Bronchial epithelial cell (primary cell): ENCODE measurements around the gene NHERF1. TPM values are rescaled to one million over a fixed set of nuclear protein-coding genes. Genes with fewer than 3 reads are reported as not detected.

Experiments used
- DNase-seq: peaks from one replicate; pipeline ENCODE4 v3.0.0-alpha.2; 2010; ENCODE audit warnings: low read depth
- FAIRE-seq: peaks from 2 replicates; lab custom pipeline; 2011; peaks lifted over from hg19 to GRCh38; lab: Jason Lieb, UNC
- H3K27me3 ChIP-seq: 2 replicates; pipeline ENCODE4 v1.5.1; 2011; ENCODE audit warnings: low read length; ENCODE audit not compliant: control insufficient read depth, insufficient read depth
- H3K36me3 ChIP-seq: 2 replicates; pipeline ENCODE4 v1.5.1; 2011; ENCODE audit warnings: low read length; ENCODE audit not compliant: control insufficient read depth, insufficient read depth
- H3K4me3 ChIP-seq: 2 replicates; pipeline ENCODE4 v1.5.1; 2011; ENCODE audit warnings: mild to moderate bottlenecking, low read depth, low read length, control low read depth
- total RNA-seq: library from RNA; depleted of rRNA; stranded (reverse); fragments of >200 nt; gene quantifications from 2 replicates; pipeline ENCODE4 v1.2.1, GENCODE V29; 2014
- TF ChIP-seq, protein P1 (sequence below): IDR thresholded peaks from 2 replicates; pipeline ENCODE4 v1.5.1; 2011; ENCODE audit warnings: mild to moderate bottlenecking, moderate library complexity, low read length, control low read depth, inconsistent platforms; ENCODE audit not compliant: insufficient read depth, severe bottlenecking

The NHERF1 gene
- total RNA-seq, 1 donor from 2014 or later = 35.3 TPM

DNA sequence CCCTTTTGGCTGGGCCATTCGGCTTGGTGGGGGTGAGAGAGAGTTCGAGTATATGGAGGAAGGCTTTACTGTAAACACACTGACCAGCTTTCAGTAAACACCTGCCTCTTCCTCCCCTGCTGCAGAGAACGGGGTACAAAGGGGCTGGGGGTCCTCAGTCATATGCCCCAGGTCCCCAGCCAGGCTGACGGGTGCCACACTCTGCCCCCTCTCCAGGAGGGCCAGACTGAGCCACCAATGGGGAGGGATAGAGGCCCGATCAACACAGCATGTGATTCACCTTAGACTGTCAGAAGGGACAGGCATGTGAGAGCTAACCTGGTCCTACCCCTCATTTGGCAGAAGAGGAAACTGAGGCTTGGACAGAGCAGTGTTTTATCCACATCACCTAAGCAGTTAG, 13.0 kb downstream of the NHERF1 start:
- H3K27me3 ChIP-seq = no peaks in the 10 kb centered on the region
- DNase-seq (no peak), FAIRE-seq (peak; percentile 23)
- TF ChIP-seq, protein P1, sequence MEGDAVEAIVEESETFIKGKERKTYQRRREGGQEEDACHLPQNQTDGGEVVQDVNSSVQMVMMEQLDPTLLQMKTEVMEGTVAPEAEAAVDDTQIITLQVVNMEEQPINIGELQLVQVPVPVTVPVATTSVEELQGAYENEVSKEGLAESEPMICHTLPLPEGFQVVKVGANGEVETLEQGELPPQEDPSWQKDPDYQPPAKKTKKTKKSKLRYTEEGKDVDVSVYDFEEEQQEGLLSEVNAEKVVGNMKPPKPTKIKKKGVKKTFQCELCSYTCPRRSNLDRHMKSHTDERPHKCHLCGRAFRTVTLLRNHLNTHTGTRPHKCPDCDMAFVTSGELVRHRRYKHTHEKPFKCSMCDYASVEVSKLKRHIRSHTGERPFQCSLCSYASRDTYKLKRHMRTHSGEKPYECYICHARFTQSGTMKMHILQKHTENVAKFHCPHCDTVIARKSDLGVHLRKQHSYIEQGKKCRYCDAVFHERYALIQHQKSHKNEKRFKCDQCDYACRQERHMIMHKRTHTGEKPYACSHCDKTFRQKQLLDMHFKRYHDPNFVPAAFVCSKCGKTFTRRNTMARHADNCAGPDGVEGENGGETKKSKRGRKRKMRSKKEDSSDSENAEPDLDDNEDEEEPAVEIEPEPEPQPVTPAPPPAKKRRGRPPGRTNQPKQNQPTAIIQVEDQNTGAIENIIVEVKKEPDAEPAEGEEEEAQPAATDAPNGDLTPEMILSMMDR = no peak
- H3K4me3 ChIP-seq = no peak overlapping the region
- peaks cover 8% of the 10 kb centered on the region for H3K36me3 ChIP-seq

DNA sequence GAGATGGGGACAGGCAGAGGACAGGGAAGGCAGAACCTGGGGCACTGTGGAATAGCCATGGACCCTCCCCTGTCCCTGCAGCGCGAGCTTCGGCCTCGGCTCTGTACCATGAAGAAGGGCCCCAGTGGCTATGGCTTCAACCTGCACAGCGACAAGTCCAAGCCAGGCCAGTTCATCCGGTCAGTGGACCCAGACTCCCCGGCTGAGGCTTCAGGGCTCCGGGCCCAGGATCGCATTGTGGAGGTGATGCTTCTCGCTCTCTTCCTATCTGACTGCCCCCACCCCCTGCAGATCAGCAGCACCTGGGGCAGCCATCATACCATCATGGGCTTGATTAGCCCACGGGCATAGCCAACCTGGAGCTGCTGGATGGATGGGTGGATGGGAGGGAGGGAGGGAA, 13.5 kb downstream of the NHERF1 start:
- TF ChIP-seq, protein P1 = no peak
- H3K4me3 ChIP-seq = no peak overlapping the region
- FAIRE-seq = no peak
- H3K27me3 ChIP-seq = no peaks in the 10 kb centered on the region
- no peak for DNase-seq
- peaks cover 9% of the 10 kb centered on the region for H3K36me3 ChIP-seq

DNA sequence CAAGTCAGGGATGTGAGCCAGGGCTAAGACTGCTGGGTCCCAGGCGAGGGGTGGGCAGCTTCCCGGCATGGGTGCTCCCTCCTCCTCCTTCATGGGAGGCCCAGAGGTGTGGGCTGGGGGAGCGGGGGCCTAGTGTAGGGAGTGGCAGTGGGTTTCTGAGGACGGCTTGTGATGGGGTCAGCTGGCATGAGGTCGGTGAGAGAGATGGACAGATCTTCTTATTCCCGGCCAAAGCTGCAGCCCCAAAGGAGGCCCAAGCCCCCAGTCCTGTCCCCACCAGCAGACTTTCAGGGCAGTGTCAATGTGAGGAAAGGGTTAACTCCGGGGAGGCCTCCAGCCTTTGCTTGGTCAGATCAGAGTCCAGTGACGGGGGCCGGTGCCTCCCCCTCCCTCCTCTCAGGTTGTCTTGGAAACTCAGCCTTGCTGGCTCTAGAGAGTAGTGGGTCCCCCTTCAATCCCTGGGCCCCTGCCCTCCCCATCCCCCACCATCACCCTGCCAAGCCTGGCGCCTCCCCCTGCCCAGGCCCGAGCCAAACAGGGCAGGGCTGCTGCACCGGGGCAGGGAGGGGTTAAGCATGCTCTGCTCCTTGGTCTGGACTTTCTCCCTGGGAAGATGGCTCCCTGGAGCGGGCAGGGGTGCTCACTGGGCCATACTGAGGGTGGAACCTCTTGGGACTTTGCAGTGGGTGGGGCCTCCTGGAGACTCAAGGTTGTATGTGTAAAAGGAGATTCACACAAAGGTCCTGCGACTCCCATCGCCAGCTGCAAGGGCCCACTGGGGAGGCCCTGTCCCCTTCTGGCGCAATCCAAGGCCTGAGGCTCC, 15.3 kb downstream of the NHERF1 start:
- DNase-seq (no peak), FAIRE-seq (no peak)
- no peak overlapping the region for H3K4me3 ChIP-seq
- TF ChIP-seq, protein P1 = no peak
- H3K36me3 ChIP-seq = peaks cover 14% of the 10 kb centered on the region
- no peaks in the 10 kb centered on the region for H3K27me3 ChIP-seq

DNA sequence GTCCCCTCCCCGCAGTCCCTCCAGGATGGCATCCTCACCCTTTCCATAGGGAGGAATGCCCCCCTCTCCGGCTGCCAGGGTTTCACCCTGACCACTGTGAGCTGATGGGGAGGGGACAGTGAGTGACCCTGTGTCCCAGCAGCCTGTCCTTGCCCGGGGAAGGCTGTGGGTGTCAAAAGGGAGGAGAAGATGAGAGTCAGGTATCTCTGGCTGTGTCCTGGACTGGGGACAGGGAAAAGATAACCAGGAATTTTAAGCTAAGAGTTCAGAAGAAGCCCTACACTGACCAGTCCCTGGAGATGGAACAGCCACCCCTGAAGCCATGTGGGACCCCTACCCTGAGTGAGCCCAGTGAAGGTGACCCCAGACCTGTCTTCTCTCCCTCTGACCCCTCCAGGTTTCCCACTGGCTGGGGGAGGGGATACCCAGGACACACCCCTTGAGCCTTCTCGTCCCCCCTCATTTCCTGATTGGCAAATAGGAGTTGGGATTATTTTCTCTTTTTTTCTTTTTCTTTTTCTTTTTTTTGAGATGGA, 16.4 kb downstream of the NHERF1 start:
- Histone ChIP-seq H3K36me3 (peaks cover 18% of the 10 kb centered on the region), H3K4me3 (no peak overlapping the region), H3K27me3 (no peaks in the 10 kb centered on the region)
- DNase-seq (no peak), FAIRE-seq (no peak)
- TF ChIP-seq, protein P1 = no peak

DNA sequence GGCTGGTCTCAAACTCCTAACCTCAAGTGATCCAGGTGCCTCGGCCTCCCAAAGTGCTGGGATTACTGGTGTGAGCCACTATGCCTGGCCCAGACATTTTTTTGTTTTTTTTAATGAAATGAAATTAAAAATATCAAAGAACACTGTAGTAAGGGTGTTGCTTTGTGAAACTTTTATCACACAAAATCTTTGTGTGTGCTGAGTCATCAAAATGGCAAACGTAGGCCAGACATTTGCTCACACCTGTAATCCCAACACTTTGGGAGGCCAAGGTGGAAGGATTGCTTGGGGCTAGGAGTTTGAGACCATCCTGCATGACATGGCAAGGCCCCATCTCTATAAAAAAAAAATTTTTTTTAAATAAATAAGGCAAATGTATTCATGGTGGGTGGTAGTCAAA, 18.0 kb downstream of the NHERF1 start:
- H3K36me3 ChIP-seq = peaks cover 22% of the 10 kb centered on the region
- no peak for FAIRE-seq
- no peaks in the 10 kb centered on the region for H3K27me3 ChIP-seq
- no peak for DNase-seq
- TF ChIP-seq, protein P1 = no peak
- no peak overlapping the region for H3K4me3 ChIP-seq
